Upper lobe of right lung (tissue), 1 donor: ENCODE results near the gene CPD. TPM values are rescaled to one million over a fixed set of nuclear protein-coding genes. Genes with fewer than 3 reads are reported as not detected.
"Not testable (repeated sequence)": the region's sequence is repeated elsewhere in the genome, so short reads cannot be mapped to it uniquely, and the experiment has no call there.

ENCODE experiments used
- ATAC-seq: fragments of 200-7000 bp; cut with Tn5 transposase; one replicate; pipeline ENCODE4 v1.9.1; 2020; ENCODE audit warnings: mild to moderate bottlenecking, moderate library complexity
- DNase-seq: peaks from one replicate; pipeline ENCODE4 v3.0.0-alpha.2; 2020
- H3K27ac ChIP-seq: fragments of 200-600 bp; one replicate; pipeline ENCODE4 v1.8.0; 2022
- H3K27me3 ChIP-seq: fragments of 200-600 bp; one replicate; pipeline ENCODE4 v1.8.0; 2022; ENCODE audit warnings: mild to moderate bottlenecking
- H3K36me3 ChIP-seq: fragments of 200-600 bp; one replicate; pipeline ENCODE4 v1.8.0; 2022
- H3K4me1 ChIP-seq: fragments of 200-600 bp; one replicate; pipeline ENCODE4 v1.8.0; 2022
- H3K4me3 ChIP-seq: fragments of 200-600 bp; one replicate; pipeline ENCODE4 v1.8.0; 2022; ENCODE audit warnings: mild to moderate bottlenecking
- H3K9me3 ChIP-seq: fragments of 200-600 bp; one replicate; pipeline ENCODE4 v1.8.0; 2022
- intact Hi-C: fragments of 100-400 bp; cut with DNase I; formaldehyde crosslinking; loops from one replicate; pipeline ENCODE4 v1.11.0; 2022
- total RNA-seq: library from RNA; stranded (reverse); fragmentation: NEBNext Ultra II Directional; extraction: Animal tissue kit (Norgen Biotek cat#: 25700); gene quantifications from one replicate; pipeline ENCODE4 v1.2.1, GENCODE V29; 2021
- TF ChIP-seq, protein P1 (sequence below): fragments of 200-600 bp; IDR thresholded peaks from one replicate; pipeline ENCODE4 v1.8.0; 2022; ENCODE audit warnings: antibody characterized with exemption
- donor health status: DM: no; HTN: yes; CAD: no; lungs with severe emphysema.

Gene CPD
- total RNA-seq, 1 donor from 2014 or later: 75.3 TPM

DNA sequence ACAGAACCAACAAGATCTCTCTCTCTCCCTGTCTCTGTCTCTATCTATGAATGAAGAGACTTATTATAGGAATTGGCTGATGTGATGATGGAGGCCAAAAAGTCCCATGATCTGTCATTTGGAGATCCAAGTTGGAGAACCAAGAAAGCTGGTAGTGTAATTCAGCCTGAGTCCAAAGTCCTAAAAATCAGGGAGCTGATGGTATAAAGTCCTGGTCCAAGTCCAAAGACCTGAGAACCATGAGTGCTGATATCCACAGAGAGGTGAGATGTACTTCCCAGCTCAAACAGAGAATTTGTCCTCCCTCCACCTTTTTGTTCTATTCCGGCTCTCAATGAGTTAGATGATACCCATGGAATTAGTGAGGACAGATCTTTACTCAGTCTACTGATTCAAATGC lies 29.5 kb upstream of the CPD start:
- Histone ChIP-seq H3K9me3 (no peaks in the 10 kb centered on the region), H3K36me3 (no peaks in the 10 kb centered on the region), H3K4me1 (peaks cover 20% of the 10 kb centered on the region), H3K4me3 (no peak overlapping the region), H3K27me3 (no peaks in the 10 kb centered on the region), H3K27ac (no peak overlapping the region)
- ATAC-seq (no peak), DNase-seq (no peak)
- intact Hi-C loops: no loop called here
- TF ChIP-seq, protein P1, sequence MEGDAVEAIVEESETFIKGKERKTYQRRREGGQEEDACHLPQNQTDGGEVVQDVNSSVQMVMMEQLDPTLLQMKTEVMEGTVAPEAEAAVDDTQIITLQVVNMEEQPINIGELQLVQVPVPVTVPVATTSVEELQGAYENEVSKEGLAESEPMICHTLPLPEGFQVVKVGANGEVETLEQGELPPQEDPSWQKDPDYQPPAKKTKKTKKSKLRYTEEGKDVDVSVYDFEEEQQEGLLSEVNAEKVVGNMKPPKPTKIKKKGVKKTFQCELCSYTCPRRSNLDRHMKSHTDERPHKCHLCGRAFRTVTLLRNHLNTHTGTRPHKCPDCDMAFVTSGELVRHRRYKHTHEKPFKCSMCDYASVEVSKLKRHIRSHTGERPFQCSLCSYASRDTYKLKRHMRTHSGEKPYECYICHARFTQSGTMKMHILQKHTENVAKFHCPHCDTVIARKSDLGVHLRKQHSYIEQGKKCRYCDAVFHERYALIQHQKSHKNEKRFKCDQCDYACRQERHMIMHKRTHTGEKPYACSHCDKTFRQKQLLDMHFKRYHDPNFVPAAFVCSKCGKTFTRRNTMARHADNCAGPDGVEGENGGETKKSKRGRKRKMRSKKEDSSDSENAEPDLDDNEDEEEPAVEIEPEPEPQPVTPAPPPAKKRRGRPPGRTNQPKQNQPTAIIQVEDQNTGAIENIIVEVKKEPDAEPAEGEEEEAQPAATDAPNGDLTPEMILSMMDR: no peak

DNA sequence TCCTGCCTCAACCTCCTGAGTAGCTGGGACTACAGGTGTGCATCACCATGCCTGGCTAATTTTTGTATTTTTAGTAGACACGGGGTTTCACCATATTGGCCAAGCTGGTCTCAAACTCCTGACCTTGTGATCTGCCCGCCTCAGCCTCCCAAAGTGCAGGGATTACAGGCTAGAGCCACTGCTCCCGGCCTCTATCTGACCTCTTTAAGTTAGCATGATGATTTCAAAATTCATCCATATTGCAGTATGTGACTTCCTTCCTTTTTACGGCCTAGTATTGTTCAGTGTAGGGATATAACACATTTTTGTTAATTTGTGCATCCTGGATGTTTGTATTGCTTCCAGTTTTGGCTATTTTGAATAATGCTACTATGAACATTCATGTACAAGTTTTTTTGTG lies 27.5 kb upstream of the CPD start:
- H3K4me3 ChIP-seq, intact Hi-C loops, H3K4me1 ChIP-seq, H3K27ac ChIP-seq, DNase-seq, H3K9me3 ChIP-seq, H3K27me3 ChIP-seq, H3K36me3 ChIP-seq: not testable (repeated sequence)
- peak; percentile 88 for ATAC-seq

DNA sequence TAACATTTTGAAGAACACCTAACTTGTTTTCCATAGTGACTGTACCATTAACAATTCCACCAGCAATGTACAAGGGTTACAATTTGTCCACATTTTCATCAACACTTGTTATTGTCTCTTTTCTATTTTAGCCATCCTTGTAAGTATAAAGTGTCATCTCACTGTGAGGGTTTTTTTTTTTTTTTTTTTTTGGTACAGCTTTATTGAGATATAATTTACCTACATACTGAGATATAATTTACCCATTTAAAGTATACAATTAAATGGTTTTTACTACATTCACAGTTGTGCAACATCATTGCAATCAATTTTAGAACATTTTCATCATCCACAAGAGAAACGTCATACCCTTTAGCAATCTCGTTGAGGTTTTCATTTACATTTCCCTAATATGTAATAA lies 27.0 kb upstream of the CPD start:
- no peak for ATAC-seq
- H3K4me3 ChIP-seq: no peak overlapping the region
- no peaks in the 10 kb centered on the region for H3K27me3 ChIP-seq
- no peaks in the 10 kb centered on the region for H3K9me3 ChIP-seq
- DNase-seq: no peak
- intact Hi-C loops: no loop called here
- no peak overlapping the region for H3K27ac ChIP-seq
- H3K36me3 ChIP-seq: no peaks in the 10 kb centered on the region
- H3K4me1 ChIP-seq: no peaks in the 10 kb centered on the region
- TF ChIP-seq, protein P1: no peak

DNA sequence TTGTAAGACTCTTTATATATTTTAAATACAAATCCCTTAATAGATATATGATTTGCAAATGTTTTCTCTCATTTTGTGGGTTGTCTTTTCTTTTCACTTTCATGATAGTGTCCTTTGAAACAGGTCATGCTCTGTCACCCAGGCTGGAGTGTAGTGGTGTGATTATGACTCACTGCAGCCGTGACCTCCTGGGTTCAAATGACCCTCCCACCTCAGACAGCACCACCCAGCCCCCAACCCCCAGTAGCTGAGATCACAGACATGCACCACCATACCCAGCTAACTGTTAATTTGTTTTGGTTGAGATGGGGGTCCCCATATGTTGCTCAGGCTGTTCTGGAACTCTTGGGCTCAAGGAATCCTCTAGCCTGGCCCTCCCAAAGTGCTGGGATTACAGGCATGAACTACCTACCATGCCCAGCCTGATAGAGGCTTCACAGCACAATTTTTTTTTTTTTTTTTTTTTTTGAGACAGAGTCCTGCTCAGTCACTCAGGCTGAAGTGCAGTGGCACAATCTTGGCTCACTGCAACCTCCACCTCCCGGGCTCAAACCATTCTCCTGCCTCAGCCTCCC lies 26.4 kb upstream of the CPD start:
- ATAC-seq: peak; percentile 72
- Histone ChIP-seq H3K27ac (no peak overlapping the region), H3K9me3 (no peaks in the 10 kb centered on the region)

DNA sequence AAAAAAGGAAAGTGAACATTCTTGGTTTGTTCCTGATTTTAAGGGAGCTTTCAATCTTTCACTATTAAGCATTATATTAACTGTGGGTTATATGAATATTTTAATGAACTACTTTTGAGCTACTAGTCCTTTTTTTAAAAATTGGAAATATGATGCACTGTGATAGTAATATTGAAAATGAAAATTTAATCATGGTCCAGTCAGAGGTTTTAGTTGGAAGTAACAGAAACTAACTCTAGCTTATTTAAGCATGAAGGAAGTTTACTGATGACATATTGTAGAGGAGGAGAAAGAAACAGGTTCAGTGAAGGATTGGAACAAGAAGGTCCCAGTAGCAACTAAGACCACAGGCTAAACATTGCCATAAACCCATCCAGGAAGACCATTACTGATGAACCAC lies 24.0 kb upstream of the CPD start:
- Histone ChIP-seq H3K4me3 (no peak overlapping the region), H3K36me3 (no peaks in the 10 kb centered on the region), H3K27me3 (no peaks in the 10 kb centered on the region), H3K4me1 (no peaks in the 10 kb centered on the region), H3K27ac (no peak overlapping the region), H3K9me3 (no peaks in the 10 kb centered on the region)
- no peak for ATAC-seq
- intact Hi-C loops: no loop called here
- no peak for DNase-seq
- TF ChIP-seq, protein P1: no peak

More for the DNA sequence above, 26.4 kb upstream of the CPD start:
- Histone ChIP-seq H3K36me3 (no peaks in the 10 kb centered on the region), H3K4me3 (no peak overlapping the region), H3K27me3 (no peaks in the 10 kb centered on the region), H3K4me1 (no peaks in the 10 kb centered on the region)
- DNase-seq: no peak
- TF ChIP-seq, protein P1: no peak
- intact Hi-C loops: no loop called here

DNA sequence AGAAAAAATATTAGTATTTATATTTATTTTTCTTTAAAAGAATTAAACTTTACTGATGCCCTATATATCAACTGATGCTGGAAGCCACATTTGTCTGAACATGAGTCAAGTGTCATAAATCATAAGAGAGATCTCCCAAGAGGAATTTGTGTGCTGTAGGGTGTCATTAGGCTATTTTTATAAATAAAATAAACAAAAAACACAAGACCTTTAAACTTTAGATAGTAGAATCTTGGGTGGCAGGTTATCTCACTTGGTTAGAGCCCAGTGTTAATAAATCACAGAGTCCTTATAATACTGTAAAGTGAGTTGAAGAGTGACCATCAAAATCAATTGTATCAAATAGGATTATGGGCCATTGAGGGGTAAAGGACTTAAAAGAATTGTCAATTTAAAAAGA lies 21.3 kb upstream of the CPD start:
- no peaks in the 10 kb centered on the region for H3K4me1 ChIP-seq
- no peak overlapping the region for H3K27ac ChIP-seq
- no peaks in the 10 kb centered on the region for H3K36me3 ChIP-seq
- no peak overlapping the region for H3K4me3 ChIP-seq
- TF ChIP-seq, protein P1: no peak
- ATAC-seq: no peak
- H3K9me3 ChIP-seq: peaks cover 7% of the 10 kb centered on the region
- DNase-seq: no peak
- intact Hi-C loops: no loop called here
- H3K27me3 ChIP-seq: no peaks in the 10 kb centered on the region
